ENCODE measurements around the gene DOCK1.

Gene DOCK1

DNA sequence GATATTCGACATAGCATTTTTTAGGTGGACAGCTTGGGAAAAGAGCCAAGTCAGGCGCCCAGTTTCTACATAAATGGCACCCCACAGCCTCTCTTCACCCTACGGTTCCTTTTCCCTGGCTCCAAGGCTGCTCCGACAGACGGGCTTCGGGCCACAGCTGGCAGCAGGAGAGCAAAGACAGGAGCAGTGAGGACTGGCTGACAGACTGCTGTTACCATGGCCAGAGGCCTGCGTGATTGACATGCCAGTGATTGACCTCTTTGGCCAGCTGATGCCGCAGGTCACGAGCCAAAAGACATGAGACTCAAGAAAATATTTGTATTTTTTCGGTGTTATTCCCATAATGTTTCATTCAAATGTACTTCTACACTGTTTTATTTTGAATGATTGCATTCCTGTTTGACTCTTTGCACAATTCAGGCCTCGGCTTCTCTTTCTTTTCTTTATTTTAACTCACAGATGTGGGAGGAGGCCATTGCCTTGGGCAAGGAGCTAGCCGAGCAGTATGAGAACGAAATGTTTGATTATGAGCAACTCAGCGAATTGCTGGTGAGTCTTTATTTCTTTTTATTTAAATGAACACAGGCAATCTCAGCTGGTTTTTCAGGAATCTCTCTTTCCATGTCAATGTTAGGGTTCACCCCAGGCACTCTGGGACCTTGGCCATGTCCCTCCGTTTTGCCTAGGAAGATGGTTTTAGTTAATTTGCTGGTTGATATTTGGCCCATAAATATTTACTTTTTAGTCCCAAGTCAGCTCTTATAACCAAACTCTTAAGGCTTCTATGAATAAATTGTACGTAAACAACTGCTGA is 497.6 kb downstream of the DOCK1 start:
- Histone ChIP-seq H2BK15ac (ENCODE audit: low read length) (no peak overlapping the region), H4K8ac (ENCODE audit: low read depth, low read length) (no peak overlapping the region), H3K4ac (ENCODE audit: low read length) (no peak overlapping the region), H3K9me3 (replicated peaks in 1 of 2; ENCODE audit: control insufficient read depth in 2 of 2, insufficient read depth in 1 of 2, low read depth in 1 of 2, low read length in 2 of 2) (no peaks in the 10 kb centered on the region), H2BK5ac (ENCODE audit: low read length) (no peak overlapping the region), H2AFZ (ENCODE audit: low read length) (no peak overlapping the region), H4K91ac (ENCODE audit: low read depth, low read length, poor library complexity) (no peak overlapping the region), H3K36me3 (replicated peaks in 1 of 2; ENCODE audit: control insufficient read depth in 2 of 2, insufficient read depth in 2 of 2, low read length in 2 of 2) (peaks cover 2 to 23% of the 10 kb centered on the region in 2 donors), H3K14ac (ENCODE audit: low read length) (no peak overlapping the region), H2BK120ac (ENCODE audit: low read depth, low read length) (no peak overlapping the region), H2BK12ac (ENCODE audit: low read length) (no peak overlapping the region), H3K4me2 (ENCODE audit: insufficient read depth, low read length, poor library complexity, severe bottlenecking) (no peak overlapping the region), H2AK5ac (ENCODE audit: low read depth, low read length) (peak overlapping the region; percentile 40), H3K4me3 (ENCODE audit: low read length in 2 of 2) (no peak overlapping the region), H3K9ac (ENCODE audit: low read depth, low read length, poor library complexity) (peak overlapping the region; percentile 53), H3K23ac (ENCODE audit: low read depth, low read length, poor library complexity) (peak overlapping the region; percentile 25), H3K27me3 (ENCODE audit: control insufficient read depth in 3 of 3, insufficient read depth in 3 of 3, low read depth in 1 of 3, low read length in 3 of 3) (no peaks in the 10 kb centered on the region), H3K27ac (replicated peaks; ENCODE audit: low read length) (no peak overlapping the region), H3K79me1 (ENCODE audit: low read depth, low read length) (peaks cover 3% of the 10 kb centered on the region), H3K4me1 (ENCODE audit: control insufficient read depth in 2 of 2, insufficient read depth in 1 of 2, low read depth in 1 of 2, low read length in 2 of 2) (peaks cover 2 to 5% of the 10 kb centered on the region in 2 donors), H3K18ac (ENCODE audit: low read length) (no peak overlapping the region)
- WGBS, 2 donors (ENCODE audit: extremely low coverage in 2 of 2, insufficient read length in 2 of 2, insufficient replicate concordance in 1 of 2), result no CpG with 5 or more reads among the region's 16 CpGs
- no peak for DNase-seq (ENCODE audit: low spot score)

DNA sequence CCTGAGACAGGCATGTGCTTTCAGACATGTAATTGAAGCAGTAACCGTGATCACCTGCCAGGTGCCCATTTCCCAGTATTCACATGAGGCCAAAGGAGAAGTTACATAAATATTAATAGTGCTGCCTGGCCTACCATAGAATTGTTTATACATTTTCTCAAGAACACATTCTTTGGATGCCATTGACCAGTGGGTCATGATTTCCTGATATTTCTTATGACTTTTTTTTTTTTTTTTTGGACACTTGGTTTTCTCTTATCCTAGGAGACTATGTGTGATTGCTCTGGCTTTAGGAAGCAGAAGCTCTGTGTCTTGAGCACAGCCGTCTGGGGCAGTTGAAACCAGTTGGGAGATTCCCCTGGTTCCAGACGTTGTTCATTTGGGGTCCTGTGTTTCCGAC is 500.0 kb downstream of the DOCK1 start:
- Histone ChIP-seq H3K4ac (ENCODE audit: low read length) (no peak overlapping the region), H2BK12ac (ENCODE audit: low read length) (no peak overlapping the region), H4K8ac (ENCODE audit: low read depth, low read length) (no peak overlapping the region), H3K4me3 (ENCODE audit: low read length in 2 of 2) (no peak overlapping the region), H3K27ac (replicated peaks; ENCODE audit: low read length) (no peak overlapping the region), H2BK15ac (ENCODE audit: low read length) (no peak overlapping the region), H4K91ac (ENCODE audit: low read depth, low read length, poor library complexity) (no peak overlapping the region), H3K14ac (ENCODE audit: low read length) (no peak overlapping the region), H2AK5ac (ENCODE audit: low read depth, low read length) (no peak overlapping the region), H3K4me2 (ENCODE audit: insufficient read depth, low read length, poor library complexity, severe bottlenecking) (no peak overlapping the region), H3K9ac (ENCODE audit: low read depth, low read length, poor library complexity) (no peak overlapping the region), H2AFZ (ENCODE audit: low read length) (no peak overlapping the region), H3K23ac (ENCODE audit: low read depth, low read length, poor library complexity) (no peak overlapping the region), H3K9me3 (replicated peaks in 1 of 2; ENCODE audit: control insufficient read depth in 2 of 2, insufficient read depth in 1 of 2, low read depth in 1 of 2, low read length in 2 of 2) (no peaks in the 10 kb centered on the region), H2BK120ac (ENCODE audit: low read depth, low read length) (no peak overlapping the region), H3K27me3 (ENCODE audit: control insufficient read depth in 3 of 3, insufficient read depth in 3 of 3, low read depth in 1 of 3, low read length in 3 of 3) (no peaks in the 10 kb centered on the region), H2BK5ac (ENCODE audit: low read length) (no peak overlapping the region), H3K4me1 (ENCODE audit: control insufficient read depth in 2 of 2, insufficient read depth in 1 of 2, low read depth in 1 of 2, low read length in 2 of 2) (no peaks in the 10 kb centered on the region), H3K18ac (ENCODE audit: low read length) (no peak overlapping the region), H3K79me1 (ENCODE audit: low read depth, low read length) (peaks cover 3% of the 10 kb centered on the region), H3K36me3 (replicated peaks in 1 of 2; ENCODE audit: control insufficient read depth in 2 of 2, insufficient read depth in 2 of 2, low read length in 2 of 2) (peaks cover 2 to 19% of the 10 kb centered on the region in 2 donors)
- no CpG with 5 or more reads among the region's 4 CpGs for WGBS, 2 donors (ENCODE audit: extremely low coverage in 2 of 2, insufficient read length in 2 of 2, insufficient replicate concordance in 1 of 2)
- no peak for DNase-seq (ENCODE audit: low spot score)

DNA sequence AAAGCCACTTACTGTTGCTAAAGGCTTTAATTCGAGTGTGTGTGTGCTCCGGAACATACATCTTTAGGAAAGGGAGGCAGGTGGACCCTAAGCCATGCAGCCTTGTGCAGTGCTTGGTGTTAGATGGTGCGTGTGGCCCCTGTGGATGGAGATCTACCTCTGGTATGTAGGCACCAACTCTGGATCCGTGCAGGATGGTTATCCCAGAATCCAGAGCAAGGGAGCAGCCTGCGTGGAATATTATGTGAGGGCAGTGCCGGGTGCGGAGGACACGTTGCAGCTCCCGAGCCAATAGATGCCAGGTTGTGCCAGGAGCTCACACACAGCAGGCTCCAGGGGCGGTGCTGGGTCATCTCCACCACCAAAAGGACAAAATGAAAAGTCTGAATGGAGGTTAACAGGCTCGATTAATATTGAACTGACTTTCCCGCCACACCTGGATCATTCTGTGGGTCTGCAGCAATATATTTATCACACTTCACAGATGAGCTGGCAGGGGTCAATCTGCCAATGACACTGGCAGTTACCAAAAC is 500.9 kb downstream of the DOCK1 start:
- Histone ChIP-seq H2BK15ac (ENCODE audit: low read length) (no peak overlapping the region), H4K8ac (ENCODE audit: low read depth, low read length) (no peak overlapping the region), H4K91ac (ENCODE audit: low read depth, low read length, poor library complexity) (no peak overlapping the region), H3K79me1 (ENCODE audit: low read depth, low read length) (peaks cover 3% of the 10 kb centered on the region), H3K9ac (ENCODE audit: low read depth, low read length, poor library complexity) (no peak overlapping the region), H2BK5ac (ENCODE audit: low read length) (peak overlapping the region; percentile 54), H2AFZ (ENCODE audit: low read length) (no peak overlapping the region), H3K23ac (ENCODE audit: low read depth, low read length, poor library complexity) (no peak overlapping the region), H3K9me3 (replicated peaks in 1 of 2; ENCODE audit: control insufficient read depth in 2 of 2, insufficient read depth in 1 of 2, low read depth in 1 of 2, low read length in 2 of 2) (no peaks in the 10 kb centered on the region), H2BK12ac (ENCODE audit: low read length) (no peak overlapping the region), H2AK5ac (ENCODE audit: low read depth, low read length) (no peak overlapping the region), H3K14ac (ENCODE audit: low read length) (no peak overlapping the region), H3K27me3 (ENCODE audit: control insufficient read depth in 3 of 3, insufficient read depth in 3 of 3, low read depth in 1 of 3, low read length in 3 of 3) (no peaks in the 10 kb centered on the region), H3K4me2 (ENCODE audit: insufficient read depth, low read length, poor library complexity, severe bottlenecking) (no peak overlapping the region), H2BK120ac (ENCODE audit: low read depth, low read length) (no peak overlapping the region), H3K4me3 (ENCODE audit: low read length in 2 of 2) (peak overlapping the region in 1 of 2 donors; percentile 33), H3K4ac (ENCODE audit: low read length) (no peak overlapping the region), H3K18ac (ENCODE audit: low read length) (peak overlapping the region; percentile 13), H3K4me1 (ENCODE audit: control insufficient read depth in 2 of 2, insufficient read depth in 1 of 2, low read depth in 1 of 2, low read length in 2 of 2) (no peaks in the 10 kb centered on the region), H3K27ac (replicated peaks; ENCODE audit: low read length) (no peak overlapping the region), H3K36me3 (replicated peaks in 1 of 2; ENCODE audit: control insufficient read depth in 2 of 2, insufficient read depth in 2 of 2, low read length in 2 of 2) (peaks cover 2 to 24% of the 10 kb centered on the region in 2 donors)
- no peak for DNase-seq (ENCODE audit: low spot score)
- WGBS, 2 donors (ENCODE audit: extremely low coverage in 2 of 2, insufficient read length in 2 of 2, insufficient replicate concordance in 1 of 2), result no CpG with 5 or more reads among the region's 12 CpGs

DNA sequence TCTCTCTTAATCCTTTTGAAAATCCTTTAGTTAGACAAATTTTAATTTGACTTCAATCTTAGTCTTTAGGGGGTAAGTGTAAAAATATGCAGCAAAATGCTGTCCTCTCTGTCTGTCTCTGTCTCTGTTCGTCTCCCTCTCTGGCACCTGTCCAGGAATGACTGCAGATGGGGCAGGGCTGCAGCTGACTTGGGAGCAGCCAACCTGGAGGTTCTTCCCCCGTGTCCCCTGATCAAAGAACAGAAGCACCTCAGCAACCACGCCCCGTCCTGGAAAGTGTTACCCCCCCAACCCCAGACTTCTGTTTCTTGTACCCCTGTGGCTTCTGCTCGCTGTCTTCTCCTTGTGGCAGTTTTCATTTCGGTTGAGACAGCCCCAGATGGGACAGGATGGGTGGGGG is 502.3 kb downstream of the DOCK1 start:
- Histone ChIP-seq H3K4ac (ENCODE audit: low read length) (no peak overlapping the region), H3K23ac (ENCODE audit: low read depth, low read length, poor library complexity) (no peak overlapping the region), H4K8ac (ENCODE audit: low read depth, low read length) (no peak overlapping the region), H3K18ac (ENCODE audit: low read length) (no peak overlapping the region), H3K14ac (ENCODE audit: low read length) (no peak overlapping the region), H2BK120ac (ENCODE audit: low read depth, low read length) (no peak overlapping the region), H3K4me2 (ENCODE audit: insufficient read depth, low read length, poor library complexity, severe bottlenecking) (no peak overlapping the region), H3K9ac (ENCODE audit: low read depth, low read length, poor library complexity) (no peak overlapping the region), H4K91ac (ENCODE audit: low read depth, low read length, poor library complexity) (no peak overlapping the region), H3K27ac (replicated peaks; ENCODE audit: low read length) (no peak overlapping the region), H2AFZ (ENCODE audit: low read length) (no peak overlapping the region), H3K27me3 (ENCODE audit: control insufficient read depth in 3 of 3, insufficient read depth in 3 of 3, low read depth in 1 of 3, low read length in 3 of 3) (no peaks in the 10 kb centered on the region), H3K9me3 (replicated peaks in 1 of 2; ENCODE audit: control insufficient read depth in 2 of 2, insufficient read depth in 1 of 2, low read depth in 1 of 2, low read length in 2 of 2) (no peaks in the 10 kb centered on the region), H3K4me3 (ENCODE audit: low read length in 2 of 2) (no peak overlapping the region), H2BK15ac (ENCODE audit: low read length) (no peak overlapping the region), H3K4me1 (ENCODE audit: control insufficient read depth in 2 of 2, insufficient read depth in 1 of 2, low read depth in 1 of 2, low read length in 2 of 2) (peaks cover 0 to 2% of the 10 kb centered on the region in 2 donors), H2BK5ac (ENCODE audit: low read length) (no peak overlapping the region), H2AK5ac (ENCODE audit: low read depth, low read length) (no peak overlapping the region), H3K36me3 (replicated peaks in 1 of 2; ENCODE audit: control insufficient read depth in 2 of 2, insufficient read depth in 2 of 2, low read length in 2 of 2) (peaks cover 3 to 30% of the 10 kb centered on the region in 2 donors), H3K79me1 (ENCODE audit: low read depth, low read length) (peaks cover 3% of the 10 kb centered on the region), H2BK12ac (ENCODE audit: low read length) (no peak overlapping the region)
- no CpG with 5 or more reads among the region's 6 CpGs for WGBS, 2 donors (ENCODE audit: extremely low coverage in 2 of 2, insufficient read length in 2 of 2, insufficient replicate concordance in 1 of 2)
- no peak for DNase-seq (ENCODE audit: low spot score)

Data from neuronal stem cell (in vitro differentiated cells).